GM19438 (cell line): ENCODE results near the gene TRIM54.

Experiments used
- ATAC-seq: cut with Tn5 transposase; IDR thresholded peaks from one replicate; pipeline ENCODE4 v1.9.1; 2021; ENCODE audit warnings: low read depth; ENCODE audit not compliant: unreplicated experiment

TRIM54 gene

GRCh38 chr2:27281855-27282559 lies at the start of gene TRIM54:
TSS of gene TRIM54 (plus strand) at chr2:27282429. CDS start at chr2:27282732, 303 bp downstream.
- ATAC-seq: no peak

GRCh38 chr2:27233341-27233740 lies 48.9 kb upstream of the TRIM54 start:
- no peak for ATAC-seq

- no peak for ATAC-seq
These were observed 46.1 kb upstream of the TRIM54 start for GRCh38 chr2:27236136-27236535.

- ATAC-seq: no peak
These were observed 45.6 kb upstream of the TRIM54 start for GRCh38 chr2:27236626-27237025.

GRCh38 chr2:27237341-27237945 lies 44.8 kb upstream of the TRIM54 start:
- ATAC-seq: no peak

- no peak for ATAC-seq
These were observed 43.3 kb upstream of the TRIM54 start for GRCh38 chr2:27238976-27239375.

- ATAC-seq: no peak
These were observed 41.8 kb upstream of the TRIM54 start for GRCh38 chr2:27240406-27240805.

GRCh38 chr2:27241761-27242613 lies 40.2 kb upstream of the TRIM54 start:
- ATAC-seq: no peak

GRCh38 chr2:27242614-27242951 lies 39.6 kb upstream of the TRIM54 start:
- no peak for ATAC-seq

- ATAC-seq: no peak
These were observed 38.7 kb upstream of the TRIM54 start for GRCh38 chr2:27243391-27244130.

GRCh38 chr2:27245116-27245515 lies 37.1 kb upstream of the TRIM54 start:
- ATAC-seq: no peak

GRCh38 chr2:27245626-27246025 lies 36.6 kb upstream of the TRIM54 start:
- no peak for ATAC-seq

GRCh38 chr2:27247893-27248292 lies 34.3 kb upstream of the TRIM54 start:
- no peak for ATAC-seq

- no peak for ATAC-seq
These were observed 32.9 kb upstream of the TRIM54 start for GRCh38 chr2:27249159-27249890.

GRCh38 chr2:27249891-27250651 lies 32.2 kb upstream of the TRIM54 start:
- ATAC-seq: no peak

GRCh38 chr2:27250652-27251379 lies 31.4 kb upstream of the TRIM54 start:
- no peak for ATAC-seq

- ATAC-seq: no peak
These were observed 30.5 kb upstream of the TRIM54 start for GRCh38 chr2:27251766-27252165.

GRCh38 chr2:27255187-27255586 lies 27.0 kb upstream of the TRIM54 start:
- no peak for ATAC-seq

GRCh38 chr2:27255660-27256059 lies 26.6 kb upstream of the TRIM54 start:
- ATAC-seq: no peak
